K562 (cell line): ENCODE measurements around the gene KATNAL1. TPM values are rescaled to one million over a fixed set of nuclear protein-coding genes. Genes with fewer than 3 reads are reported as not detected.

ENCODE experiments used
- ATAC-seq: fragments of 200-7000 bp; cut with Tn5 transposase; 3 replicates; pipeline ENCODE4 v1.9.1; 2020; ENCODE audit warnings: moderate library complexity
- BruUV-seq: library from RNA; stranded (reverse); fragments of 400-500 nt; replicated peaks from 2 replicates; lab custom pipeline; 2021; lab: Mats Ljungman, UMichigan
- CTCF ChIA-PET: fragments of 300-600 bp; formaldehyde crosslinking; extraction: SDS; loops from one replicate; lab custom pipeline; 2021; ENCODE audit warnings: low intra/inter-chr PET ratio; lab: Yijun Ruan, JAX
- POLR2A ChIA-PET: fragments of 300-600, 350-650 bp; sonication (Branson Sonifier 250); formaldehyde crosslinking; extraction: SDS; loops from one replicate; lab custom pipeline; 2021; ENCODE audit warnings: antibody characterized with exemption, inconsistent platforms; lab: Yijun Ruan, JAX
- DNase-seq, 4 experiments: peaks; one replicate each; pipeline versions ENCODE4 v3.0.0 to v3.0.0-alpha.2; 2011 to 2018; ENCODE audit warnings: low spot score in 3 of 4, mixed read lengths in 3 of 4; ENCODE audit errors: extremely low read depth in 1 of 4
- FAIRE-seq: peaks from 2 replicates; lab custom pipeline; 2011; peaks lifted over from hg19 to GRCh38; lab: Jason Lieb, UNC
- H2AFZ ChIP-seq: 2 replicates; pipeline ENCODE4 v1.6.0; 2011; ENCODE audit warnings: low read depth, low read length, control low read depth, inconsistent platforms
- H3K27ac ChIP-seq: fragments of 200-600 bp; 3 replicates; pipeline ENCODE4 v1.8.0; 2011; ENCODE audit warnings: low read depth, mild to moderate bottlenecking, control low read depth, inconsistent platforms, low read length, moderate library complexity, mixed read lengths; ENCODE audit errors: extremely low read depth
- H3K27me3 ChIP-seq, 2 experiments: fragments of 300-600 bp in 1 of 2; 2 replicates in 1 of 2; 3 replicates in 1 of 2; pipeline versions ENCODE4 v1.6.0 to v1.8.0; 2011; ENCODE audit warnings: inconsistent platforms in 2 of 2, low read length in 2 of 2, mild to moderate bottlenecking in 1 of 2, mixed read lengths in 1 of 2, moderate library complexity in 1 of 2; ENCODE audit not compliant: control insufficient read depth in 2 of 2, insufficient read depth in 2 of 2
- H3K36me3 ChIP-seq: fragments of 300-600 bp; 3 replicates; pipeline ENCODE4 v1.8.0; 2011; ENCODE audit warnings: mild to moderate bottlenecking, low read length, inconsistent platforms; ENCODE audit not compliant: control insufficient read depth, insufficient read depth
- H3K4me1 ChIP-seq, 2 experiments: fragments of 200-600 bp in 1 of 2; replicated peaks in 1 of 2; 2 replicates in 1 of 2; 3 replicates in 1 of 2; pipeline versions ENCODE4 v1.5.1 to v1.8.0; 2011; ENCODE audit warnings: inconsistent platforms in 2 of 2, low read length in 2 of 2, mild to moderate bottlenecking in 1 of 2, mixed read lengths in 1 of 2, moderate library complexity in 1 of 2; ENCODE audit not compliant: control insufficient read depth in 2 of 2, insufficient read depth in 2 of 2
- H3K4me2 ChIP-seq: 2 replicates; pipeline ENCODE4 v1.6.1; 2011; ENCODE audit warnings: low read length, control low read depth, inconsistent platforms, mixed read lengths; ENCODE audit not compliant: insufficient read depth
- H3K4me3 ChIP-seq: fragments of 200-600 bp; sonication (generic), shearing (Covaris generic); 2 replicates; pipeline ENCODE4 v1.5.1; 2016; ENCODE audit warnings: control low read depth, inconsistent platforms
- H3K79me2 ChIP-seq: fragments of 200-600 bp; 3 replicates; pipeline ENCODE4 v1.8.0; 2011; ENCODE audit warnings: low read length, inconsistent platforms; ENCODE audit not compliant: control insufficient read depth, insufficient read depth
- H3K9ac ChIP-seq, 2 experiments: 2 replicates each; pipeline versions ENCODE4 v1.6.0 to v1.6.1; 2011; ENCODE audit warnings: low read depth in 2 of 2, low read length in 2 of 2, control low read depth in 1 of 2, inconsistent platforms in 1 of 2, mild to moderate bottlenecking in 1 of 2, mixed read lengths in 1 of 2; ENCODE audit not compliant: insufficient read depth in 1 of 2
- H3K9me1 ChIP-seq: one replicate; pipeline ENCODE4 v1.6.0; 2011; ENCODE audit warnings: inconsistent platforms, mild to moderate bottlenecking, low read length, moderate library complexity; ENCODE audit not compliant: control insufficient read depth, insufficient read depth
- H3K9me3 ChIP-seq: replicated peaks from 2 replicates; pipeline ENCODE4 v1.5.1; 2011; ENCODE audit warnings: low read depth, low read length, inconsistent platforms; ENCODE audit not compliant: control insufficient read depth, insufficient read depth
- H4K20me1 ChIP-seq: replicated peaks from 2 replicates; pipeline ENCODE4 v1.6.1; 2011; ENCODE audit warnings: low read length, inconsistent platforms, mixed read lengths; ENCODE audit not compliant: control insufficient read depth, insufficient read depth
- FOXJ3 ChIP-seq: sonication (generic); formaldehyde crosslinking; IDR thresholded peaks from 2 replicates; pipeline ENCODE4 v1.4.0; 2020; ENCODE audit warnings: mild to moderate bottlenecking, missing genetic modification reagents
- FOXO4 ChIP-seq: fragments of 450-650 bp; formaldehyde crosslinking; IDR thresholded peaks from 2 replicates; pipeline ENCODE4 v1.4.0; 2020; ENCODE audit warnings: mild to moderate bottlenecking, moderate library complexity
- L3MBTL2 ChIP-seq: fragments of 450-650 bp; IDR thresholded peaks from 2 replicates; pipeline ENCODE4 v1.6.1; 2016; ENCODE audit warnings: mild to moderate bottlenecking, moderate library complexity
- NFE2L1 ChIP-seq: fragments of 450-650 bp; IDR thresholded peaks from 2 replicates; pipeline ENCODE4 v1.6.1; 2016; ENCODE audit warnings: missing genetic modification characterization, low read depth, mild to moderate bottlenecking, missing compliant biosample characterization, moderate library complexity, borderline replicate concordance
- PATZ1 ChIP-seq: fragments of 250-450 bp; sonication (Bioruptor Pico); IDR thresholded peaks from 2 replicates; pipeline ENCODE4 v1.5.0; 2020; ENCODE audit warnings: mild to moderate bottlenecking, borderline replicate concordance
- ZBTB43 ChIP-seq: sonication (generic); formaldehyde crosslinking; IDR thresholded peaks from 2 replicates; pipeline ENCODE4 v1.8.0; 2023; ENCODE audit warnings: mild to moderate bottlenecking, missing genetic modification reagents
- ZKSCAN8 ChIP-seq: fragments of 200-800 bp; sonication (Bioruptor generic); IDR thresholded peaks from 2 replicates; pipeline ENCODE4 v1.6.1; 2016; ENCODE audit warnings: missing genetic modification characterization, missing compliant biosample characterization
- ZNF133 ChIP-seq: fragments of 250-450 bp; sonication (Bioruptor Pico); IDR thresholded peaks from 2 replicates; pipeline ENCODE4 v1.4.0; 2020; ENCODE audit warnings: mild to moderate bottlenecking
- ZNF436 ChIP-seq: fragments of 250-450, 450-650 bp; sonication (Bioruptor Pico); formaldehyde crosslinking; IDR thresholded peaks from 2 replicates; pipeline ENCODE4 v1.7.0; 2020; ENCODE audit warnings: mild to moderate bottlenecking
- ZNF511 ChIP-seq: sonication (generic); formaldehyde crosslinking; IDR thresholded peaks from 2 replicates; pipeline ENCODE4 v1.8.0; 2022; ENCODE audit warnings: mild to moderate bottlenecking, missing genetic modification reagents
- WGBS: fragments of 100-300 bp; shearing (Covaris generic); methylation state at CpG from one replicate; pipeline ENCODE4 v1.1.6; 2016; ENCODE audit warnings: low coverage, mixed read lengths; ENCODE audit not compliant: insufficient coverage; ENCODE audit errors: missing lambda C conversion rate; 5-methylcytosine and 5-hydroxymethylcytosine counted together
- in situ Hi-C: fragments of 300-500 bp; cut with MboI; formaldehyde crosslinking; loops from 4 replicates; pipeline ENCODE4 v1.15.0; 2018; ENCODE audit warnings: inconsistent platforms, mixed read lengths
- intact Hi-C: fragments of 100-400 bp; cut with micrococcal nuclease; formaldehyde crosslinking; loops from 2 replicates; pipeline ENCODE4 v1.14.2; 2022
- polyA plus RNA-seq, 8 experiments: library from polyadenylated mRNA; depleted of rRNA in 4 of 8; stranded (reverse) in 5 of 8; unstranded in 3 of 8; fragments of >200 nt; fragmentation: Nextera tagmentation in 2 of 8; fragmentation: Illumina TruSeq in 1 of 8; extraction: Ambion mirVana in 2 of 8; extraction: Trizol in 1 of 8; gene quantifications; 2 replicates each; pipeline versions ENCODE4 v1.2.1 to v1.2.3, GENCODE V29; 2011 to 2014; ENCODE audit warnings: inconsistent platforms in 1 of 8, missing spikeins in 1 of 8
- total RNA-seq, 7 experiments: library from RNA; depleted of rRNA in 6 of 7; stranded (reverse); fragments of >200 nt in 6 of 7; fragmentation: Illumina TruSeq in 2 of 7; extraction: Trizol in 2 of 7; gene quantifications; 2 replicates each; pipeline versions ENCODE4 v1.2.1 to v1.2.3, GENCODE V29; 2011 to 2021; ENCODE audit warnings: low replicate concordance in 1 of 7

The KATNAL1 gene
- total and polyA plus RNA-seq, 9 of the 15 experiments (the other 6 are each of a cell fraction or from before 2014, with no cell fraction given), result 2.5 to 8.2 (median 5.5) TPM

- peaks cover 12% of the 10 kb centered on the region; the same call in 1 of the 3 replicates for H3K36me3 ChIP-seq
- no peaks in the 10 kb centered on the region for H3K27me3 ChIP-seq
- FAIRE-seq (no peak), DNase-seq (no peak), ATAC-seq (no peak)
- no peaks in the 10 kb centered on the region for H3K9me1 ChIP-seq
- ChIA-PET POLR2A (interaction anchor here (0.9 kb wide), 1 partner anchor 13 kb away, joined by 3 read pairs; no protein-coding TSS in a partner anchor), CTCF (no interaction called here)
- WGBS, result 95% methylated on average over 4 of the region's 7 CpGs
- H3K4me1 ChIP-seq, result peaks cover 0 to 4% of the 10 kb centered on the region in 2 experiments; a peak in 2 of 5 replicates
- no peak overlapping the region for H3K4me2 ChIP-seq
- no peaks in the 10 kb centered on the region for H3K9me3 ChIP-seq
- intact Hi-C loops, result no loop called here
- no peaks in the 10 kb centered on the region for H4K20me1 ChIP-seq
- no peak overlapping the region for H3K9ac ChIP-seq
- no TSS peak for BruUV-seq
- H3K4me3 ChIP-seq, result no peak overlapping the region
- in situ Hi-C loops, result no loop called here
- H2AFZ ChIP-seq, result no peak overlapping the region
- no peak overlapping the region for H3K27ac ChIP-seq
- H3K79me2 ChIP-seq, result no peaks in the 10 kb centered on the region
- TF ChIP-seq ZNF436 (CRISPR knock-in tag) (no peak), ZNF133 (CRISPR knock-in tag) (no peak), PATZ1 (CRISPR knock-in tag) (no peak), FOXO4 (CRISPR knock-in tag) (no peak), ZNF511 (no peak), FOXJ3 (no peak), ZKSCAN8 (CRISPR knock-in tag) (no peak), ZBTB43 (CRISPR knock-in tag) (no peak), NFE2L1 (tag) (no peak), L3MBTL2 (no peak)
Observed at GRCh38 chr13:30212256-30212655, 95.1 kb downstream of the KATNAL1 start.
